GM12891 (cell line): ENCODE data around the gene SYT17.

ENCODE experiments used
- POLR2AphosphoS5 ChIP-seq: IDR thresholded peaks from 2 replicates; pipeline ENCODE4 v1.6.1; 2011; ENCODE audit warnings: low read depth, low read length, control low read depth
- TAF1 ChIP-seq: IDR thresholded peaks from 2 replicates; pipeline ENCODE4 v1.6.1; 2011; ENCODE audit warnings: low read depth, low read length, control low read depth

DNA sequence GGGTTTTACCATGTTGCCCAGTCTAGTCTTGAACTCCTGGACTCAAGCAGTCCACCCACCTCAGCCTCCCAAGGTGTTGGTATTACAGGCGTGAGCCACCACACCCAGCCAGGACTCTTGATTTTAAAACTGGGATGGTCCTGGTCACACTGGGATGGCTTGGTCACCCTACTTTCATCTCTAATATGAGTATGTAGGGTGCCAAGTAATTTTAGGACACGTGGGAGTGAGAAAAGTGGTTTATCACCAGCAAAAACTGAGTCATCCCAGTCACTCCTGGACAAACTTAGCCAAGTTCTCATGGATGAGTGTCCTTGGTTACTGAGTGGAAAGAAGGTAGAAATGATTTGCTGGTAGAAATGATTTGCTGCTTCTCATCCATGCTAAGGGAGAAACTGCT, 127.4 kb downstream of the SYT17 start:
- TF ChIP-seq TAF1, result no peak
- TF ChIP-seq POLR2AphosphoS5, result no peak
